ENCODE results near the gene ZNF275.
A peak's percentile ranks its signal among the peaks of the same experiment; 100 is the strongest.

The ZNF275 gene

GRCh38 chrX:153372949-153373348 is 39.0 kb downstream of the ZNF275 start:
- Histone ChIP-seq H3K9me3 (peaks cover 5% of the 10 kb centered on the region; the same call in 1 of the 2 replicates), H3K27ac (no peak overlapping the region), H3K4me1 (0 out of 2 replicates have a peak, but pooled peaks cover 10% of the 10 kb centered on the region), H3K27me3 (peaks cover 81% of the 10 kb centered on the region), H3K9ac (no peak overlapping the region), H4K20me1 (peaks cover 10% of the 10 kb centered on the region; the same call in 1 of the 2 replicates), H3K4me2 (no peak overlapping the region), H3K4me3 (no peak overlapping the region), H3K36me3 (no peaks in the 10 kb centered on the region)
- TF ChIP-seq Cebpa-rat (IDR thresholded peaks at IDR 0.05): no peak

GRCh38 chrX:153374426-153374825 is 40.5 kb downstream of the ZNF275 start:
- no peak overlapping the region for H3K4me3 ChIP-seq
- peaks cover 10% of the 10 kb centered on the region; the same call in 1 of the 2 replicates for H4K20me1 ChIP-seq
- H3K4me2 ChIP-seq: no peak overlapping the region
- peaks cover 5% of the 10 kb centered on the region; the same call in 1 of the 2 replicates for H3K9me3 ChIP-seq
- no peak overlapping the region for H3K27ac ChIP-seq
- H3K27me3 ChIP-seq: peaks cover 95% of the 10 kb centered on the region
- no peak for TF ChIP-seq Cebpa-rat (IDR thresholded peaks at IDR 0.05)
- H3K36me3 ChIP-seq: no peaks in the 10 kb centered on the region
- H3K4me1 ChIP-seq: 0 out of 2 replicates have a peak, but pooled peaks cover 10% of the 10 kb centered on the region
- H3K9ac ChIP-seq: no peak overlapping the region

DNA sequence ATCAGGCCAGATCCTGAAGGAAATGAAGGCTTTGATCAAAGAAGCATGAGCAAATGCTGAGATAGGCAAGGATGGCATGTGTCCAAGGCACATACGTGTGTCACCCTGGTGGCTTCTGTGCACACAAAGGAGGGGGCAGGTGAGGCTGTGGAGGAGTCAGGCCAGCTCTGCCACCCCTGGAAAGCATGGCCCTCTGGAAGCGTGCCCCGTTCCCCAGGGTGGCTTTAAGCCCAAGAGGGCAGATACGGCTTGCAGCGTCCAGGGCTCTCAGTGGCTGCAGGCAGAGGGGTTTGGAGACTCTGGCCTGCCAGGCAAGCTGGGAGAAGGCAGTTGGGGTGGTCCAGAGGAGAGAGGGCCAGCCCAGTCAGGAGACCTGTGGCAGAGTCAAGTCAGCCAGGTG is 41.6 kb downstream of the ZNF275 start:
- Histone ChIP-seq H3K9ac (no peak overlapping the region), H4K20me1 (peaks cover 13% of the 10 kb centered on the region; the same call in 1 of the 2 replicates), H3K36me3 (no peaks in the 10 kb centered on the region), H3K9me3 (peaks cover 5% of the 10 kb centered on the region; the same call in 1 of the 2 replicates), H3K4me2 (no peak overlapping the region), H3K27ac (no peak overlapping the region), H3K4me3 (no peak overlapping the region), H3K27me3 (peaks cover 94% of the 10 kb centered on the region), H3K4me1 (0 out of 2 replicates have a peak, but pooled peaks cover 9% of the 10 kb centered on the region)
- no peak for TF ChIP-seq Cebpa-rat (IDR thresholded peaks at IDR 0.05)

- no peak for TF ChIP-seq Cebpa-rat (IDR thresholded peaks at IDR 0.05)
- H3K27me3 ChIP-seq: peaks cover 75% of the 10 kb centered on the region
- H3K4me2 ChIP-seq: no peak overlapping the region
- H4K20me1 ChIP-seq: peaks cover 20% of the 10 kb centered on the region; the same call in 1 of the 2 replicates
- 0 out of 2 replicates have a peak, but pooled peaks cover 13% of the 10 kb centered on the region for H3K4me1 ChIP-seq
- no peaks in the 10 kb centered on the region for H3K36me3 ChIP-seq
- no peak overlapping the region for H3K4me3 ChIP-seq
- no peak overlapping the region for H3K9ac ChIP-seq
- H3K9me3 ChIP-seq: peaks cover 9% of the 10 kb centered on the region
- no peak overlapping the region for H3K27ac ChIP-seq
Measured at GRCh38 chrX:153377727-153378126, 43.8 kb downstream of the ZNF275 start.

DNA sequence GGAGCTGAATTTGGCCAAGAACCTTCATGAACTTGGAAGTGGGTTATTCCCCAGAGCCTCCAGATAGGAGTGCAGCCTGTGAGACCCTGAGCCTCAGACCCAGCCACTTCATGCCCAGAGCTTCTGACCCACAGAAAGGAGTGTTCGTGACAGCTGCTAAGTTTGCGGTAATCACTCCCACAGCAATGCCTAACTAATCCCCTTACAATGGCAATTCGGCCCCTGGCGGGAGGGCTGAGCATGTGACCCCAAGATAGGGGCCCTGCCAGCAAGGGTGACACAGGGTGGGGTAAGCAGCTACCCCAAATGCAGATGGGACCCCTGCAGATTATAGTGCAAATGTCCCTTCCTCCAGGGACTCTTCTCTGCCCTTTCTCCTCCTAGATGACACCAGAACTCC is 44.7 kb downstream of the ZNF275 start:
- Histone ChIP-seq H3K4me2 (no peak overlapping the region), H3K4me3 (no peak overlapping the region), H3K27ac (no peak overlapping the region), H3K36me3 (no peaks in the 10 kb centered on the region), H4K20me1 (peaks cover 20% of the 10 kb centered on the region; the same call in 1 of the 2 replicates), H3K9me3 (peaks cover 17% of the 10 kb centered on the region), H3K4me1 (0 out of 2 replicates have a peak, but pooled peaks cover 13% of the 10 kb centered on the region), H3K9ac (no peak overlapping the region), H3K27me3 (peaks cover 67% of the 10 kb centered on the region)
- TF ChIP-seq Cebpa-rat (IDR thresholded peaks at IDR 0.05): no peak

DNA sequence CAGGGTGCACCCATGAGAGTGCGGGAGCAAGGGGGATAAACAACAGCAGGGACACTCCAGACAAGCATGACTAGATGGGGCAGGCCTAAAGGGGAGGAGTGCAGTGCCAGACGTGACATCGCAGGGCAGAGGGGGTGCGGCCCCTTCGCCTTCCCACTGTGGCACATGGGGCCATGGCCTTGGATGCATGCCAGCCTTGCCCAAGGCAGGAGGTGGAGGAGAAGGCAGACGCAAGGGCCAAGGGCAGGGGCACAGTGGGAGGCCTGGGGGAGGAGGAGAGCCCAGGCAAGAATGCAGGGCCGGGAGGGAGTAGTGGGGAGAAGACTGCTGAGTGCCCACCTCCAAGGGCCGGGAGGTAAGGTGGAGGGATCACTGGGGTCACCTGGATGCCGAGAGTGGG is 45.6 kb downstream of the ZNF275 start:
- Histone ChIP-seq H3K27ac (no peak overlapping the region), H3K9me3 (peaks cover 22% of the 10 kb centered on the region), H3K4me2 (no peak overlapping the region), H3K36me3 (no peaks in the 10 kb centered on the region), H3K27me3 (peaks cover 58% of the 10 kb centered on the region), H3K4me1 (0 out of 2 replicates have a peak, but pooled peaks cover 13% of the 10 kb centered on the region), H3K9ac (no peak overlapping the region), H3K4me3 (no peak overlapping the region), H4K20me1 (peaks cover 20% of the 10 kb centered on the region; the same call in 1 of the 2 replicates)
- no peak for TF ChIP-seq Cebpa-rat (IDR thresholded peaks at IDR 0.05)

DNA sequence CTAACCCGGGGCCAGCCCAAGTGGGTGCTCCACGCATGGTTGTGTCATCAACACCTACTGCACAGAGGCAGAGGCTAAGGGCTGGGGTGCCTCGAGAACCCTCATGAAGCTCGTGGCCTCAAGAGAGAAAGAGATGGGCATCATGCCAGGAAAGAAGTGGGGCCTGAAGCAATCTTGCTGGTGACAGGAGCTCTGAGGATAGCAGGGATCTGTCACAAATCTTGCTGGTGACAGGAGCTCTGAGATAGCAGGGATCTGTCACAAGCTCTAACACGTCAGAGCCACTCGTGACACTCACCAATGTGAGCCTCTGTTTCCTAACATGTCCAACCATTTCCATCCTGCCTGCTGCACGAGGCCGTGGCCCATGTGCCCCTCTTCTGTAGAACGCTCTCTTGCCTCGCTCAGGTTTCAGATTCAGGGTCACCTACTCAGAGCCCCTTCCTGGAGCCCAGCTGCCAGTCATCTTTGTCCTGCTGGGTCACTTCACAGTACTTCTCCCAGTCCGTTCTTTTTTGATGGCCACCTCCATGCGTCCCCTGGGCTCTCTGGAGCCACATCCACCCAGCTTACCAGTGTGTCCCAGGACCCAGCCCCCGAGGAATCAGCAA is 46.1 kb downstream of the ZNF275 start:
- 0 out of 2 replicates have a peak, but pooled peaks cover 13% of the 10 kb centered on the region for H3K4me1 ChIP-seq
- H3K27me3 ChIP-seq: peaks cover 53% of the 10 kb centered on the region

DNA sequence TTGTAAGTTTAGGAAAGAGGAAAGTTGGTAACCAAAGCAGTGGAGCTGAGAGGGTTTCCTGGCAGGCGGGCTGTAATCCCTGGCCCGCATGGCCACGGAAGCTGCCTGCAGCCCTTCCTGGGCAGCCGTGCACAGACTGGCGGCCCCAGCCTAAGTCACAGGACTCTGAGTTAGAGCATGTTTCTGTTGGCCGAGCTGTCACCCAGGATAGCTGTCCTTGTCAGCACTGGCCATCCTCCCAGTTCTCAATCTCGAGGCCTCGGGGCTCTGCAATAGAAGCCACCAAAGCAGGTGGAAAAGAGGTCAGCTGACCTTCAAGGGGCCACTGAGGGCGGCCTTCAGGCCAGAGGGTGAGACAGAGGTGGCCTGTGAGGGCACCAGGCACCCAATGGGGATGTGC is 46.7 kb downstream of the ZNF275 start:
- Histone ChIP-seq H4K20me1 (peaks cover 13% of the 10 kb centered on the region; the same call in 1 of the 2 replicates), H3K4me3 (no peak overlapping the region), H3K4me2 (no peak overlapping the region), H3K27ac (no peak overlapping the region), H3K36me3 (no peaks in the 10 kb centered on the region), H3K27me3 (peaks cover 47% of the 10 kb centered on the region), H3K9me3 (peaks cover 22% of the 10 kb centered on the region), H3K9ac (no peak overlapping the region), H3K4me1 (0 out of 2 replicates have a peak, but pooled peaks cover 13% of the 10 kb centered on the region)
- TF ChIP-seq Cebpa-rat (IDR thresholded peaks at IDR 0.05): no peak

More for the DNA sequence above, 46.1 kb downstream of the ZNF275 start:
- H3K4me3 ChIP-seq: no peak overlapping the region
- H3K36me3 ChIP-seq: no peaks in the 10 kb centered on the region
- no peak overlapping the region for H3K4me2 ChIP-seq
- no peak for TF ChIP-seq Cebpa-rat (IDR thresholded peaks at IDR 0.05)
- H3K9me3 ChIP-seq: peaks cover 22% of the 10 kb centered on the region
- no peak overlapping the region for H3K27ac ChIP-seq
- peaks cover 19% of the 10 kb centered on the region; the same call in 1 of the 2 replicates for H4K20me1 ChIP-seq
- no peak overlapping the region for H3K9ac ChIP-seq

GRCh38 chrX:153381684-153382532 is 48.0 kb downstream of the ZNF275 start:
- 0 out of 2 replicates have a peak overlapping the region, but pooled peaks have one; percentile 5 for H3K4me2 ChIP-seq
- TF ChIP-seq Cebpa-rat (IDR thresholded peaks at IDR 0.05): no peak
- H3K27ac ChIP-seq: no peak overlapping the region
- no peak overlapping the region for H3K9ac ChIP-seq
- H3K4me3 ChIP-seq: no peak overlapping the region
- H4K20me1 ChIP-seq: peaks cover 10% of the 10 kb centered on the region; the same call in 1 of the 2 replicates
- peaks cover 35% of the 10 kb centered on the region for H3K27me3 ChIP-seq
- H3K9me3 ChIP-seq: peaks cover 22% of the 10 kb centered on the region
- no peaks in the 10 kb centered on the region for H3K36me3 ChIP-seq
- 0 out of 2 replicates have a peak, but pooled peaks cover 13% of the 10 kb centered on the region for H3K4me1 ChIP-seq

Data from BLaER1 (cell line).